GF-D8 (cell line): ENCODE results near the gene PEPD.

Source experiments
- DNase-seq: peaks from one replicate; lab custom pipeline; 2025; lab: John Stamatoyannopoulos, UW

Gene PEPD

DNA sequence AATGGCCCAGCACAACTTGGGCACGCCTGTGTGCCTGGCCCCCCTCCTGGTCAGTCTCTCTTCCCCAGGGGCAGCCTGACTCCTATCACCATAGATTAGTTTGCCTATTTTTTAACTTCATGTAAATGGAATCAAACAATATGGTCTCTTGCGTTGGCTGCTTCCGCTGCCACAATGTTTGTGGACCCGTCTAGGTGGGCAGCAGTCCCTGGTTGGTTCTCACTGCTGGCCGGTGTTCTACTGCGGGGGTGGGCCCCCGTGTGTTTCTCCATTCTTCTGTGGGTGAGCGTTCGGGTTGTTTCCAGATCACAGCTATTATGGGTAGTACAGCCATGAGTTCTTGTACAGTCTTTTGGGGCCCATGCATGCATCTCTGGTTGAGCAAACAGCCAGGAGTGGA lies 100.8 kb downstream of the PEPD start:
- DNase-seq, result no peak

DNA sequence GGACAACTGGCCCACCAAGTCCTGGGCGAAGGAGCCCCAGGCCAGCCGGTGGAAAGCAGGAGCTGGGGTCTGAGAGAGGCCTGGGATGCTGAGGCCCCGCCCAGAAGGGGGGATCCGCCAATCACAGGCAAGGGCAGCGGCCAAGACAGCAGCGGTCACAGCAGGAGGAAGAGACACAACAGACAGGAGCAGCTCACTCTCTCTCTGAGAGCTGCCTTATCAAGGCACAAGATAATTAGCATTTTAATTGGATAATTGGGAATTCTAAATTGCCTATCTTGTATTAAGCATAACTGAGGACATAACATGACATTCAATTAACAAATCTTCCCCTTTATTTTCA lies 101.8 kb downstream of the PEPD start:
- no peak for DNase-seq

GRCh38 chr19:33418871-33419787 lies 102.5 kb downstream of the PEPD start:
- no peak for DNase-seq

GRCh38 chr19:33418461-33418860 lies 103.1 kb downstream of the PEPD start:
- DNase-seq, result no peak

GRCh38 chr19:33417751-33418150 lies 103.8 kb downstream of the PEPD start:
- DNase-seq, result no peak

GRCh38 chr19:33416307-33417215 lies 105.0 kb downstream of the PEPD start:
- no peak for DNase-seq

- no peak for DNase-seq
Measured at GRCh38 chr19:33414667-33415605, 106.7 kb downstream of the PEPD start.

DNA sequence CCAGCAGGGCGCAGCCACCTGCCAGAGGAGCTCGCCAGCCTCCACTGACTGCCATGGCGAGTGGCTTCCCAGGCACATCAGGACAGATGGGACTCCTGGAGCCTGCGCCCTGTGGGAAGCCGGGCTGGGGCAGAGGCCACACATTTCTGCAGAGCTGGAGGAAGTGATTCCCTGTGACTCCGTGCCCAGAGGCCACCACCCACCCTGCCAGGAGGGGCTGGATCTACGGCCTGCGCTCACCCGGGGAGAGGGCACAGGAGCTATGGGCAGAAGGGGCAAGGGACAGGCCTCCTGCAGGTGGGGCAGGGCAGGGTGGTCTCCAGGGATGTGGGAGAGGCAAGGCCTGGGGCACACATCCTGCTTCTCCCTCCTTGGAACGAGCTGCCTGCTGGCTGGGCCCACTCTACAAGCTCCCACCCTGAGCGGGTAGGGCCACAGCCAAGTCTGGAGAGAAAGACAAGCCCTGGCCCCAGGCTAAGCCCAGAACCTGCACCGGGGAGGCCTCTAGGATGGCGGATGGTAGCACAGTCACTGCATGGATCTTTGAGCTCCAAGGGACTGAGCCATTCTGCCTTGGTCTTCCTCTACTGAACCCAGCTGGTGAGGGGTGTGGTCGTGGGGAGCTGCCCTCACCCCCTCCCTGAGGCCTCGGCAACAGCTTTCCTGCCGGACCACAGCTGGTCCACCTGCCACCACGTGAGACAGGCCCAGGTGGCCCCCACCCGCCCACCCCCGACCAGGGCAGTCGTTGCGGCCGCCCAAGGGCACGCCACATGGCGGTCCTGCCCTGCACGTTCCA lies 107.5 kb downstream of the PEPD start:
- no peak for DNase-seq

GRCh38 chr19:33413426-33413725 lies 108.2 kb downstream of the PEPD start:
- no peak for DNase-seq

- DNase-seq, result no peak
Measured at GRCh38 chr19:33412601-33413425, 108.8 kb downstream of the PEPD start.

GRCh38 chr19:33411621-33412180 lies 109.9 kb downstream of the PEPD start:
- no peak for DNase-seq

GRCh38 chr19:33410915-33411401 lies 110.6 kb downstream of the PEPD start:
- no peak for DNase-seq

DNA sequence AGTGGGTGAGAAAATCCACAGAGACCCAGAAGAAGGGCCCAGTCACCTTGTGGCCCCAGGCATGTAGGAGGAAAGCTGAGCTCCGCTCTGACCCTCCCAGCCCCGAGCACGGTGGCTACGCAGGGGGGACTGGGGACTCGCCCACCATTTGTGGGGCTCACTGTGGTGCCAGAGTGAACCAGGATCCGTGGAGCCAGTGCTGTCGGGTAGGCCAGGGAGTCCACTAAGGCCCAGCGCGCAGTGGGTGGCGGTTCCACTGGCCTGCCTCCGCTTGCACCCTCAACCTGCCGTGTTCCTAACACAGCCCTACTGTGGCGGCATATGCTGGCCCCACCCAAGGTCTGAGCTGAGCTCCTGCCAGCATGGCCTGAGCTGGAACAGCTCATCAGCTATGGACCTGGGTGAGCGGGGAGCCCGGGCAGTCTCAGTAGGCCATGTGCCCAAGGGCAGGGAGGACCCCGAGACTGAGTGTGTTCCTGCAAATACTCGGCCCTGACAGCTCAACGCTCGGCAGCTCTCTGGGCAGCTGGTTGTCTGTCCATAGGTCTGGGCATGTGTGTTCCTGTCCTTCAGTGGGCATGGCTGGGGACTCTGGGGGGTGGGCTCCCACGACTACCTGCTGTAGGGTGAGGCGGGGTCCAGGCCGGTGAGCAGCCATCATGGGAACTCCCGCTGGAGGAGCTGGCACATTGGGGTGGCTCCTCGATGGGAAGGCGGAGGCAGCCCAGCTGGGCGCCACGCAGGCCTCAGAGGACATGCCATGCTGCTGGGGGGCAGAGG lies 111.5 kb downstream of the PEPD start:
- no peak for DNase-seq

- no peak for DNase-seq
Measured at GRCh38 chr19:33408538-33409434, 112.8 kb downstream of the PEPD start.

- DNase-seq, result no peak
Measured at GRCh38 chr19:33408116-33408515, 113.5 kb downstream of the PEPD start.

GRCh38 chr19:33407716-33408115 lies 113.9 kb downstream of the PEPD start:
- DNase-seq, result no peak

DNA sequence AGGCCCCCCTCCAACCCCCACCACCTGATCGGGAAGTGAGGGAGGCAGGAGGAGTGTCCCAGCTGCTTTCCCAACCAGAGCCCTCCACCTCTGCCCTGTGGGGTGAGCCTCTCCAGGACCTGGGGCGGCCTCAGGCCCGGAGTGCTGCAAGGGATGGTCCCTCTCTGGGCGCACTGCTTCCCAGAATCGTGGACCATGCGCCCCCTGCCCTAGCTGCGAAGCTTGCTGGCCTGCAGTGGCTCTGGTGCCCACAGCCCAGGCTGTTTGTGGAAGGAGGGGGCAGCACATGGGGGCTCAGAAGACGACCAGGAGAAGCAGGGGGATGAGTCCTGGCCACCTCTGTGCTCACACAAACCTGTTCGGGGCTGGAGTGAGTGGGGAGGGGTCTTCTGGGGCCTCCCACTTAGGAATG lies 114.4 kb downstream of the PEPD start:
- DNase-seq, result no peak
